ENCODE results near the gene KLK14. TPM values are rescaled to one million over a fixed set of nuclear protein-coding genes. Genes with fewer than 3 reads are reported as not detected.

KLK14 gene
- total RNA-seq, 1 experiment from 2014 or later = 0.76 TPM

GRCh38 chr19:51083783-51084182, 1.1 kb upstream of the KLK14 start:
- DNase-seq (ENCODE audit: low read depth, low spot score) = no peak
- H3K36me3 ChIP-seq (ENCODE audit: control insufficient read depth in 1 of 2, insufficient read depth in 2 of 2, low read length in 2 of 2) = no peaks in the 10 kb centered on the region
- no peaks in the 10 kb centered on the region for H3K27me3 ChIP-seq (ENCODE audit: insufficient read depth, low read length)
- H3K4me3 ChIP-seq (replicated peaks in 1 of 2; ENCODE audit: low read depth in 1 of 2, low read length in 2 of 2) = no peak overlapping the region
- intact Hi-C loops (cut with micrococcal nuclease) = no loop called here
- ChIA-PET RAD21 (ENCODE audit: low non-redundant PET in 1 of 2, low total read pairs in 2 of 2, uncharacterized antibody in 2 of 2, unreplicated experiment in 2 of 2) (no interaction called here), CTCF (no interaction called here), POLR2A (no interaction called here)
- TF ChIP-seq SP1 (IDR thresholded peaks at IDR 0.05; ENCODE audit: low read depth) (no peak), MAX (IDR thresholded peaks at IDR 0.05) (no peak), TCF7L2 (IDR thresholded peaks at IDR 0.05; ENCODE audit: borderline replicate concordance, extremely low read depth, insufficient read depth, insufficient read length) (no peak), SIN3A (IDR thresholded peaks at IDR 0.05; ENCODE audit: low read depth) (no peak), ZNF274 (IDR thresholded peaks at IDR 0.05; ENCODE audit: low read depth, low read length) (no peak), CEBPB (IDR thresholded peaks at IDR 0.05; ENCODE audit: low read depth) (no peak), ATF3 (IDR thresholded peaks at IDR 0.05) (no peak), FOSL1 (IDR thresholded peaks at IDR 0.05; ENCODE audit: low read depth) (no peak), POLR2A (IDR thresholded peaks at IDR 0.05; ENCODE audit: borderline replicate concordance, extremely low read depth, insufficient read depth, insufficient read length) (no peak), ELF1 (IDR thresholded peaks at IDR 0.05; ENCODE audit: borderline replicate concordance, low read depth) (no peak), POLR2AphosphoS5 (IDR thresholded peaks at IDR 0.05; ENCODE audit: low read depth, low read length) (no peak), EZH2 (IDR thresholded peaks at IDR 0.05) (no peak), CBX3 (IDR thresholded peaks at IDR 0.05; ENCODE audit: low read depth) (no peak)
- TF ChIP-seq, protein P1, sequence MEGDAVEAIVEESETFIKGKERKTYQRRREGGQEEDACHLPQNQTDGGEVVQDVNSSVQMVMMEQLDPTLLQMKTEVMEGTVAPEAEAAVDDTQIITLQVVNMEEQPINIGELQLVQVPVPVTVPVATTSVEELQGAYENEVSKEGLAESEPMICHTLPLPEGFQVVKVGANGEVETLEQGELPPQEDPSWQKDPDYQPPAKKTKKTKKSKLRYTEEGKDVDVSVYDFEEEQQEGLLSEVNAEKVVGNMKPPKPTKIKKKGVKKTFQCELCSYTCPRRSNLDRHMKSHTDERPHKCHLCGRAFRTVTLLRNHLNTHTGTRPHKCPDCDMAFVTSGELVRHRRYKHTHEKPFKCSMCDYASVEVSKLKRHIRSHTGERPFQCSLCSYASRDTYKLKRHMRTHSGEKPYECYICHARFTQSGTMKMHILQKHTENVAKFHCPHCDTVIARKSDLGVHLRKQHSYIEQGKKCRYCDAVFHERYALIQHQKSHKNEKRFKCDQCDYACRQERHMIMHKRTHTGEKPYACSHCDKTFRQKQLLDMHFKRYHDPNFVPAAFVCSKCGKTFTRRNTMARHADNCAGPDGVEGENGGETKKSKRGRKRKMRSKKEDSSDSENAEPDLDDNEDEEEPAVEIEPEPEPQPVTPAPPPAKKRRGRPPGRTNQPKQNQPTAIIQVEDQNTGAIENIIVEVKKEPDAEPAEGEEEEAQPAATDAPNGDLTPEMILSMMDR (IDR thresholded peaks at IDR 0.05 in 2 of 3, conservative IDR thresholded peaks at IDR 0.05 in 1 of 3; ENCODE audit: borderline replicate concordance in 1 of 3, insufficient read depth in 1 of 3, low read depth in 2 of 3, low read length in 2 of 3) = no peak
- TF ChIP-seq, protein P2, sequence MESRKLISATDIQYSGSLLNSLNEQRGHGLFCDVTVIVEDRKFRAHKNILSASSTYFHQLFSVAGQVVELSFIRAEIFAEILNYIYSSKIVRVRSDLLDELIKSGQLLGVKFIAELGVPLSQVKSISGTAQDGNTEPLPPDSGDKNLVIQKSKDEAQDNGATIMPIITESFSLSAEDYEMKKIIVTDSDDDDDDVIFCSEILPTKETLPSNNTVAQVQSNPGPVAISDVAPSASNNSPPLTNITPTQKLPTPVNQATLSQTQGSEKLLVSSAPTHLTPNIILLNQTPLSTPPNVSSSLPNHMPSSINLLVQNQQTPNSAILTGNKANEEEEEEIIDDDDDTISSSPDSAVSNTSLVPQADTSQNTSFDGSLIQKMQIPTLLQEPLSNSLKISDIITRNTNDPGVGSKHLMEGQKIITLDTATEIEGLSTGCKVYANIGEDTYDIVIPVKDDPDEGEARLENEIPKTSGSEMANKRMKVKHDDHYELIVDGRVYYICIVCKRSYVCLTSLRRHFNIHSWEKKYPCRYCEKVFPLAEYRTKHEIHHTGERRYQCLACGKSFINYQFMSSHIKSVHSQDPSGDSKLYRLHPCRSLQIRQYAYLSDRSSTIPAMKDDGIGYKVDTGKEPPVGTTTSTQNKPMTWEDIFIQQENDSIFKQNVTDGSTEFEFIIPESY (IDR thresholded peaks at IDR 0.05; ENCODE audit: extremely low read depth, insufficient replicate concordance, low read length) = no peak
- TF ChIP-seq, protein P3, sequence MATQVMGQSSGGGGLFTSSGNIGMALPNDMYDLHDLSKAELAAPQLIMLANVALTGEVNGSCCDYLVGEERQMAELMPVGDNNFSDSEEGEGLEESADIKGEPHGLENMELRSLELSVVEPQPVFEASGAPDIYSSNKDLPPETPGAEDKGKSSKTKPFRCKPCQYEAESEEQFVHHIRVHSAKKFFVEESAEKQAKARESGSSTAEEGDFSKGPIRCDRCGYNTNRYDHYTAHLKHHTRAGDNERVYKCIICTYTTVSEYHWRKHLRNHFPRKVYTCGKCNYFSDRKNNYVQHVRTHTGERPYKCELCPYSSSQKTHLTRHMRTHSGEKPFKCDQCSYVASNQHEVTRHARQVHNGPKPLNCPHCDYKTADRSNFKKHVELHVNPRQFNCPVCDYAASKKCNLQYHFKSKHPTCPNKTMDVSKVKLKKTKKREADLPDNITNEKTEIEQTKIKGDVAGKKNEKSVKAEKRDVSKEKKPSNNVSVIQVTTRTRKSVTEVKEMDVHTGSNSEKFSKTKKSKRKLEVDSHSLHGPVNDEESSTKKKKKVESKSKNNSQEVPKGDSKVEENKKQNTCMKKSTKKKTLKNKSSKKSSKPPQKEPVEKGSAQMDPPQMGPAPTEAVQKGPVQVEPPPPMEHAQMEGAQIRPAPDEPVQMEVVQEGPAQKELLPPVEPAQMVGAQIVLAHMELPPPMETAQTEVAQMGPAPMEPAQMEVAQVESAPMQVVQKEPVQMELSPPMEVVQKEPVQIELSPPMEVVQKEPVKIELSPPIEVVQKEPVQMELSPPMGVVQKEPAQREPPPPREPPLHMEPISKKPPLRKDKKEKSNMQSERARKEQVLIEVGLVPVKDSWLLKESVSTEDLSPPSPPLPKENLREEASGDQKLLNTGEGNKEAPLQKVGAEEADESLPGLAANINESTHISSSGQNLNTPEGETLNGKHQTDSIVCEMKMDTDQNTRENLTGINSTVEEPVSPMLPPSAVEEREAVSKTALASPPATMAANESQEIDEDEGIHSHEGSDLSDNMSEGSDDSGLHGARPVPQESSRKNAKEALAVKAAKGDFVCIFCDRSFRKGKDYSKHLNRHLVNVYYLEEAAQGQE (IDR thresholded peaks at IDR 0.05; ENCODE audit: low read depth) = no peak
- H3K27ac ChIP-seq (ENCODE audit: low read depth, low read length) = no peak overlapping the region
- no peak for ATAC-seq
- H3K79me2 ChIP-seq (ENCODE audit: insufficient read depth, low read length) = no peaks in the 10 kb centered on the region
- H3K9me2 ChIP-seq (ENCODE audit: insufficient read depth) = no peaks in the 10 kb centered on the region
- H2AFZ ChIP-seq (ENCODE audit: low read depth, low read length, poor library complexity, severe bottlenecking) = no peak overlapping the region
- no peak overlapping the region for H3K4me2 ChIP-seq (ENCODE audit: low read length)
- no peaks in the 10 kb centered on the region for H3K4me1 ChIP-seq (ENCODE audit: control insufficient read depth in 1 of 2, insufficient read depth in 2 of 2, low read length in 2 of 2)
- BruUV-seq (replicated peaks) = no TSS peak
- no peaks in the 10 kb centered on the region for H3K9me3 ChIP-seq (ENCODE audit: control insufficient read depth in 1 of 2, insufficient read depth in 1 of 2, low read depth in 1 of 2, low read length in 2 of 2)
- no peaks in the 10 kb centered on the region for H4K20me1 ChIP-seq (ENCODE audit: insufficient read depth)
- H3K9ac ChIP-seq (ENCODE audit: low read length) = no peak overlapping the region

Measured in HCT116 (cell line).